H1 (cell line): Measurements from ENCODE around the gene OSGEPL1. TPM values are rescaled to one million over a fixed set of nuclear protein-coding genes. Genes with fewer than 3 reads are reported as not detected.

Source experiments
- CTCF ChIA-PET: fragments of 300-600 bp; sonication (Branson Sonifier 250); formaldehyde crosslinking; loops from one replicate; lab custom pipeline; 2021; ENCODE audit not compliant: partially characterized antibody; lab: Charles Lee
- POLR2A ChIA-PET: fragments of 300-600 bp; sonication (Branson Sonifier 250); formaldehyde crosslinking; loops from one replicate; lab custom pipeline; 2021; ENCODE audit warnings: inconsistent platforms; ENCODE audit not compliant: partially characterized antibody; lab: Charles Lee
- DNase-seq, 2 experiments: peaks; one replicate each; pipeline versions ENCODE4 v3.0.0 to v3.0.0-alpha.2; 2010 to 2022; ENCODE audit warnings: low spot score in 2 of 2, low read depth in 1 of 2, mixed read lengths in 1 of 2
- FAIRE-seq: peaks from 2 replicates; lab custom pipeline; 2011; peaks lifted over from hg19 to GRCh38; lab: Jason Lieb, UNC
- H2AFZ ChIP-seq: 2 replicates; pipeline ENCODE4 v1.8.1; 2012; ENCODE audit warnings: low read length, inconsistent platforms
- H2AK5ac ChIP-seq: 2 replicates; pipeline ENCODE4 v1.6.1; 2013; ENCODE audit warnings: low read depth, low read length
- H2BK120ac ChIP-seq: replicated peaks from 2 replicates; pipeline ENCODE3; 2013; ENCODE audit warnings: low read depth, low read length, inconsistent platforms
- H2BK12ac ChIP-seq: 2 replicates; pipeline ENCODE4 v1.6.1; 2013; ENCODE audit warnings: low read depth, low read length
- H2BK15ac ChIP-seq: 2 replicates; pipeline ENCODE4 v1.6.1; 2013; ENCODE audit warnings: low read length
- H2BK20ac ChIP-seq: 2 replicates; pipeline ENCODE4 v1.6.1; 2013; ENCODE audit warnings: low read length
- H2BK5ac ChIP-seq: 2 replicates; pipeline ENCODE4 v1.6.1; 2013; ENCODE audit warnings: low read depth, low read length
- H3K14ac ChIP-seq: 2 replicates; pipeline ENCODE4 v1.6.1; 2013; ENCODE audit warnings: inconsistent platforms; ENCODE audit not compliant: insufficient read length
- H3K18ac ChIP-seq: 2 replicates; pipeline ENCODE4 v1.6.1; 2013; ENCODE audit warnings: low read length; ENCODE audit errors: extremely low read depth
- H3K23ac ChIP-seq: 2 replicates; pipeline ENCODE4 v1.6.1; 2013; ENCODE audit warnings: inconsistent platforms; ENCODE audit not compliant: insufficient read length
- H3K23me2 ChIP-seq: 2 replicates; pipeline ENCODE4 v1.6.1; 2013; ENCODE audit warnings: low read depth, low read length
- H3K27ac ChIP-seq: 2 replicates; pipeline ENCODE4 v1.6.1; 2011; ENCODE audit warnings: low read depth, low read length, inconsistent platforms
- H3K27me3 ChIP-seq, 4 experiments: replicated peaks in 1 of 4; 1 replicate in 1 of 4; 2 replicates in 3 of 4; pipeline versions ENCODE4 v1.6.1 to v1.8.1; 2011 to 2013; ENCODE audit warnings: low read length in 3 of 4, mild to moderate bottlenecking in 3 of 4, inconsistent platforms in 2 of 4, mixed read lengths in 2 of 4, moderate library complexity in 1 of 4; ENCODE audit not compliant: control insufficient read depth in 3 of 4, insufficient read depth in 3 of 4; ENCODE audit errors: extremely low read depth in 1 of 4
- H3K36me3 ChIP-seq, 4 experiments: 2 replicates each; pipeline versions ENCODE4 v1.6.1 to v1.8.1; 2011 to 2013; ENCODE audit warnings: mild to moderate bottlenecking in 4 of 4, low read length in 3 of 4, moderate library complexity in 2 of 4, control low read depth in 1 of 4, inconsistent platforms in 1 of 4; ENCODE audit not compliant: insufficient read depth in 4 of 4, control insufficient read depth in 2 of 4
- H3K4ac ChIP-seq: replicated peaks from 2 replicates; pipeline ENCODE3; 2013; ENCODE audit warnings: low read length, low read depth, mixed read lengths, inconsistent platforms; ENCODE audit not compliant: insufficient read length
- H3K4me1 ChIP-seq, 4 experiments: replicated peaks in 1 of 4; 1 replicate in 1 of 4; 2 replicates in 3 of 4; pipeline versions ENCODE4 v1.6.1 to v1.8.1; 2011 to 2013; ENCODE audit warnings: low read length in 3 of 4, inconsistent platforms in 2 of 4, mixed read lengths in 1 of 4; ENCODE audit not compliant: insufficient read depth in 4 of 4, control insufficient read depth in 3 of 4
- H3K4me2 ChIP-seq, 2 experiments: 2 replicates each; pipeline versions ENCODE4 v1.6.1 to v1.8.1; 2011 to 2013; ENCODE audit warnings: low read depth in 2 of 2, low read length in 2 of 2, control low read depth in 1 of 2, inconsistent platforms in 1 of 2, mild to moderate bottlenecking in 1 of 2; ENCODE audit not compliant: insufficient read depth in 1 of 2
- H3K4me3 ChIP-seq, 4 experiments: fragments of 200-600, 300-600 bp in 1 of 4; sonication (generic), shearing (Covaris generic), sonication (Bioruptor Twin) in 1 of 4; 2 replicates each; pipeline versions ENCODE4 v1.5.1 to v1.8.1; 2011 to 2016; ENCODE audit warnings: low read length in 4 of 4, low read depth in 3 of 4, control low read depth in 2 of 4, inconsistent platforms in 2 of 4, mild to moderate bottlenecking in 2 of 4, mixed read lengths in 1 of 4, moderate library complexity in 1 of 4; ENCODE audit not compliant: insufficient read depth in 2 of 4; ENCODE audit errors: extremely low read depth in 1 of 4
- H3K56ac ChIP-seq: replicated peaks from 2 replicates; pipeline ENCODE3; 2013; ENCODE audit warnings: low read depth, mild to moderate bottlenecking, mixed read lengths, low read length, inconsistent platforms; ENCODE audit not compliant: insufficient read length
- H3K79me1 ChIP-seq: 2 replicates; pipeline ENCODE4 v1.6.1; 2013; ENCODE audit warnings: low read depth, low read length, control low read depth
- H3K79me2 ChIP-seq, 2 experiments: 2 replicates each; pipeline versions ENCODE4 v1.6.1 to v1.8.1; 2012 to 2013; ENCODE audit warnings: low read length in 2 of 2, mild to moderate bottlenecking in 2 of 2, inconsistent platforms in 1 of 2; ENCODE audit not compliant: insufficient read depth in 2 of 2, control insufficient read depth in 1 of 2
- H3K9ac ChIP-seq, 4 experiments: replicated peaks in 1 of 4; 1 replicate in 1 of 4; 2 replicates in 3 of 4; pipeline versions ENCODE4 v1.6.1 to v1.8.1; 2011 to 2013; ENCODE audit warnings: low read depth in 3 of 4, low read length in 3 of 4, control low read depth in 2 of 4, mild to moderate bottlenecking in 2 of 4, moderate library complexity in 2 of 4, inconsistent platforms in 1 of 4; ENCODE audit errors: extremely low read depth in 1 of 4
- H3K9me3 ChIP-seq, 2 experiments: 2 replicates each; pipeline versions ENCODE4 v1.6.1 to v1.8.1; 2012 to 2013; ENCODE audit warnings: mild to moderate bottlenecking in 2 of 2, moderate library complexity in 2 of 2, control low read depth in 1 of 2, inconsistent platforms in 1 of 2, low read depth in 1 of 2, low read length in 1 of 2, mixed read lengths in 1 of 2; ENCODE audit not compliant: insufficient read depth in 2 of 2
- H4K20me1 ChIP-seq, 2 experiments: replicated peaks in 1 of 2; 2 replicates each; pipeline versions ENCODE3 to v1.8.1; 2011 to 2013; ENCODE audit warnings: inconsistent platforms in 2 of 2, low read length in 2 of 2, mild to moderate bottlenecking in 1 of 2; ENCODE audit not compliant: insufficient read depth in 2 of 2, control insufficient read depth in 1 of 2
- H4K5ac ChIP-seq: 2 replicates; pipeline ENCODE4 v1.6.1; 2013; ENCODE audit warnings: low read length, low read depth, mixed read lengths, inconsistent platforms; ENCODE audit not compliant: insufficient read length
- H4K8ac ChIP-seq: 2 replicates; pipeline ENCODE4 v1.8.0; 2013; ENCODE audit warnings: mild to moderate bottlenecking, moderate library complexity, low read length, inconsistent platforms; ENCODE audit not compliant: insufficient read depth; ENCODE audit errors: extremely low read depth
- H4K91ac ChIP-seq: replicated peaks from 2 replicates; pipeline ENCODE3; 2013; ENCODE audit warnings: low read length, mixed read lengths, inconsistent platforms; ENCODE audit not compliant: insufficient read length
- CBX5 ChIP-seq: fragments of 300-800, 300-1000 bp; sonication (generic); IDR thresholded peaks from 2 replicates; pipeline ENCODE4 v1.7.1; 2016; ENCODE audit warnings: antibody characterized with exemption, low read length, low read depth
- CEBPB ChIP-seq: IDR thresholded peaks from 2 replicates; pipeline ENCODE4 v1.6.1; 2012; ENCODE audit warnings: low read depth, low read length
- JUN ChIP-seq: IDR thresholded peaks from 2 replicates; pipeline ENCODE4 v1.6.1; 2011; ENCODE audit warnings: low read depth, mild to moderate bottlenecking, improper control_type of control experiment, low read length
- JUND ChIP-seq: IDR thresholded peaks from 2 replicates; pipeline ENCODE4 v1.6.1; 2011; ENCODE audit warnings: mild to moderate bottlenecking, improper control_type of control experiment, low read length
- RNF2 ChIP-seq: fragments of 200-900, 300-1000 bp; sonication (generic); IDR thresholded peaks from 2 replicates; pipeline ENCODE4 v1.7.1; 2016; ENCODE audit warnings: borderline replicate concordance, low read depth, mild to moderate bottlenecking, antibody characterized with exemption, low read length; ENCODE audit not compliant: poor library complexity, severe bottlenecking; ENCODE audit errors: missing control alignments
- YY1 ChIP-seq: IDR thresholded peaks from 2 replicates; pipeline ENCODE4 v1.6.1; 2011; ENCODE audit warnings: low read depth, mild to moderate bottlenecking, low read length
- polyA plus RNA-seq, 7 experiments: library from polyadenylated mRNA; depleted of rRNA in 3 of 7; stranded (reverse) in 5 of 7; unstranded in 2 of 7; fragments of >200 nt in 5 of 7; fragments of 200-250 nt in 2 of 7; gene quantifications; 1 replicate in 5 of 7; 2 replicates in 1 of 7; 4 replicates in 1 of 7; pipeline versions ENCODE4 v1.2.1 to v1.2.3, GENCODE V29; 2011 to 2013; ENCODE audit warnings: missing spikeins in 2 of 7, mixed read lengths in 2 of 7
- total RNA-seq: library from RNA; stranded (reverse); fragmentation: NEBNext Ultra II Directional; extraction: Animal tissue kit (Norgen Biotek cat#: 25700); gene quantifications from 2 replicates; pipeline ENCODE4 v1.2.1, GENCODE V29; 2021
- TF ChIP-seq, protein P1 (sequence below), 3 experiments: IDR thresholded peaks; 1 replicate in 2 of 3; 2 replicates in 1 of 3; pipeline versions ENCODE4 v1.5.1 to v1.6.1; 2011; ENCODE audit warnings: low read length in 3 of 3, mild to moderate bottlenecking in 3 of 3, inconsistent platforms in 2 of 3, low read depth in 1 of 3, moderate library complexity in 1 of 3; ENCODE audit not compliant: insufficient read depth in 1 of 3; ENCODE audit errors: control extremely low read depth in 1 of 3

OSGEPL1 gene
- total and polyA plus RNA-seq, 2 of the 8 experiments (the other 6 are each of a cell fraction or from before 2014, with no cell fraction given): 7.1 to 15.7 TPM

DNA sequence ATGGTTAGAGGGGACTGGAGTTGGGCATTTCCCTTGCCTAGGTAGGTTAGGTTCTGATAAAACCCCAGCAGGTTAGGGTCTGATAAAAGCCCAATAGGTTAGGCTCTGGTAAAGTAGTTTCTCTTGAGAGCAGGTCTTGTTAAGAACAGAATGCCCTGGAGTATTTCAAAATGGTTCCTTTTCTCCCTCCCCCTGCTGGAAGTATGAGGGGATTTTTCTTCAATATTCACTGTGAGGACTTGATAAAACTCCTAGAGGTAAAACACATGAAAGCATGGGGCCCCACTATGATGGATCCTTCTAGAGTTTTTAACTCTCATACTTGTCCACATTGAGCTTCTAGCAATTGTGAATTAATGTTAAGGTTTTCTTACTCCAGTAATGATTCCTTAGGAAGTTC lies 60.5 kb downstream of the OSGEPL1 start:
- Histone ChIP-seq H3K27ac (no peak overlapping the region), H2BK15ac (no peak overlapping the region), H2AK5ac (no peak overlapping the region), H3K4me1 (no peaks in the 10 kb centered on the region), H3K27me3 (peaks cover 0 to 1% (median 0%) of the 10 kb centered on the region in 4 experiments; a peak in 1 of 7 replicates), H3K36me3 (no peaks in the 10 kb centered on the region), H3K79me1 (no peaks in the 10 kb centered on the region), H3K18ac (no peak overlapping the region), H3K23me2 (no peaks in the 10 kb centered on the region), H3K4me3 (no peak overlapping the region), H3K9me3 (no peaks in the 10 kb centered on the region), H3K56ac (no peak overlapping the region), H4K5ac (no peak overlapping the region), H2BK5ac (no peak overlapping the region), H4K91ac (no peak overlapping the region), H2BK120ac (no peak overlapping the region), H3K4me2 (no peak overlapping the region), H3K14ac (no peak overlapping the region), H2BK20ac (no peak overlapping the region), H3K4ac (no peak overlapping the region)
- CTCF ChIA-PET: interaction anchor here (0.7 to 2.1 kb wide), 11 partner anchors 9 to 44 kb away, joined by 3 to 13 read pairs (median 4); partner anchors contain the start of genes ANKAR and ASNSD1
- no peak for DNase-seq
- POLR2A ChIA-PET: interaction anchor here (1.5 kb wide), 1 partner anchor 27 kb away, joined by 4 read pairs; the partner anchor contains the start of gene ANKAR
- FAIRE-seq: no peak
- TF ChIP-seq JUND (no peak), RNF2 (no peak), YY1 (peak; percentile 52; the same call in 1 of the 2 replicates), JUN (no peak), CEBPB (no peak), CBX5 (no peak)
- TF ChIP-seq, protein P1, sequence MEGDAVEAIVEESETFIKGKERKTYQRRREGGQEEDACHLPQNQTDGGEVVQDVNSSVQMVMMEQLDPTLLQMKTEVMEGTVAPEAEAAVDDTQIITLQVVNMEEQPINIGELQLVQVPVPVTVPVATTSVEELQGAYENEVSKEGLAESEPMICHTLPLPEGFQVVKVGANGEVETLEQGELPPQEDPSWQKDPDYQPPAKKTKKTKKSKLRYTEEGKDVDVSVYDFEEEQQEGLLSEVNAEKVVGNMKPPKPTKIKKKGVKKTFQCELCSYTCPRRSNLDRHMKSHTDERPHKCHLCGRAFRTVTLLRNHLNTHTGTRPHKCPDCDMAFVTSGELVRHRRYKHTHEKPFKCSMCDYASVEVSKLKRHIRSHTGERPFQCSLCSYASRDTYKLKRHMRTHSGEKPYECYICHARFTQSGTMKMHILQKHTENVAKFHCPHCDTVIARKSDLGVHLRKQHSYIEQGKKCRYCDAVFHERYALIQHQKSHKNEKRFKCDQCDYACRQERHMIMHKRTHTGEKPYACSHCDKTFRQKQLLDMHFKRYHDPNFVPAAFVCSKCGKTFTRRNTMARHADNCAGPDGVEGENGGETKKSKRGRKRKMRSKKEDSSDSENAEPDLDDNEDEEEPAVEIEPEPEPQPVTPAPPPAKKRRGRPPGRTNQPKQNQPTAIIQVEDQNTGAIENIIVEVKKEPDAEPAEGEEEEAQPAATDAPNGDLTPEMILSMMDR (IDR thresholded peaks at IDR 0.05; ENCODE audit: control extremely low read depth in 1 of 3, insufficient read depth in 1 of 3, low read depth in 1 of 3, low read length in 3 of 3): peak in 2 of 3 experiments; percentile 22 to 24; a peak in 2 of 4 replicates
- TF ChIP-seq, all 59 proteins: peak for 2
- no peak overlapping the region for H3K9ac ChIP-seq
- H4K8ac ChIP-seq: peak overlapping the region; percentile 53; the same call in 1 of the 2 replicates
- H2BK12ac ChIP-seq: no peak overlapping the region
- H3K79me2 ChIP-seq: no peaks in the 10 kb centered on the region
- no peaks in the 10 kb centered on the region for H4K20me1 ChIP-seq
- H3K23ac ChIP-seq: no peak overlapping the region
- H2AFZ ChIP-seq: peak overlapping the region; percentile 84; the same call in 1 of the 2 replicates
